ENCODE results near the gene RAB3B.
A peak's percentile ranks its signal among the peaks of the same experiment; 100 is the strongest.

The RAB3B gene

DNA sequence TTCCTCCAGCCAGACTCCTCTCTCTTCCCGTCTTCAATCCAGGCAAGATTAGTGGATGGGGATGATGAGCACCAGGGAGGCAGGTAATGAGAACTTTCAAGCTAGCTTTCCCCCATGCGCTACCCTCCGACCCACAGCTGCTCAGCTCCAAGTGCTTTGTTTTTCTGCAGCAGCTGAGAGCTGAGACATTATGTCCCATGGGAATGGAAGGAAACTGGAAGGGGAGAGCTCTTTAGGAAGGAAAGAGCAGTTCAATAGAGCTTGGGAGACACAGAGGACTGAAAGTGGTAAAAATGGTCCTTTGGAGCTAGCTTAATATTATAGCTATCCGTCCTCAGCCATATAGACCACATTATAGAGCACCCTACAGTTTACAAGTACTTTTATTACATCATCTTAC lies 39.8 kb downstream of the RAB3B start:
- TF ChIP-seq, protein P1, sequence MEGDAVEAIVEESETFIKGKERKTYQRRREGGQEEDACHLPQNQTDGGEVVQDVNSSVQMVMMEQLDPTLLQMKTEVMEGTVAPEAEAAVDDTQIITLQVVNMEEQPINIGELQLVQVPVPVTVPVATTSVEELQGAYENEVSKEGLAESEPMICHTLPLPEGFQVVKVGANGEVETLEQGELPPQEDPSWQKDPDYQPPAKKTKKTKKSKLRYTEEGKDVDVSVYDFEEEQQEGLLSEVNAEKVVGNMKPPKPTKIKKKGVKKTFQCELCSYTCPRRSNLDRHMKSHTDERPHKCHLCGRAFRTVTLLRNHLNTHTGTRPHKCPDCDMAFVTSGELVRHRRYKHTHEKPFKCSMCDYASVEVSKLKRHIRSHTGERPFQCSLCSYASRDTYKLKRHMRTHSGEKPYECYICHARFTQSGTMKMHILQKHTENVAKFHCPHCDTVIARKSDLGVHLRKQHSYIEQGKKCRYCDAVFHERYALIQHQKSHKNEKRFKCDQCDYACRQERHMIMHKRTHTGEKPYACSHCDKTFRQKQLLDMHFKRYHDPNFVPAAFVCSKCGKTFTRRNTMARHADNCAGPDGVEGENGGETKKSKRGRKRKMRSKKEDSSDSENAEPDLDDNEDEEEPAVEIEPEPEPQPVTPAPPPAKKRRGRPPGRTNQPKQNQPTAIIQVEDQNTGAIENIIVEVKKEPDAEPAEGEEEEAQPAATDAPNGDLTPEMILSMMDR (conservative IDR thresholded peaks at IDR 0.05) = no peak
- H3K27ac ChIP-seq = peak overlapping the region; percentile 96

DNA sequence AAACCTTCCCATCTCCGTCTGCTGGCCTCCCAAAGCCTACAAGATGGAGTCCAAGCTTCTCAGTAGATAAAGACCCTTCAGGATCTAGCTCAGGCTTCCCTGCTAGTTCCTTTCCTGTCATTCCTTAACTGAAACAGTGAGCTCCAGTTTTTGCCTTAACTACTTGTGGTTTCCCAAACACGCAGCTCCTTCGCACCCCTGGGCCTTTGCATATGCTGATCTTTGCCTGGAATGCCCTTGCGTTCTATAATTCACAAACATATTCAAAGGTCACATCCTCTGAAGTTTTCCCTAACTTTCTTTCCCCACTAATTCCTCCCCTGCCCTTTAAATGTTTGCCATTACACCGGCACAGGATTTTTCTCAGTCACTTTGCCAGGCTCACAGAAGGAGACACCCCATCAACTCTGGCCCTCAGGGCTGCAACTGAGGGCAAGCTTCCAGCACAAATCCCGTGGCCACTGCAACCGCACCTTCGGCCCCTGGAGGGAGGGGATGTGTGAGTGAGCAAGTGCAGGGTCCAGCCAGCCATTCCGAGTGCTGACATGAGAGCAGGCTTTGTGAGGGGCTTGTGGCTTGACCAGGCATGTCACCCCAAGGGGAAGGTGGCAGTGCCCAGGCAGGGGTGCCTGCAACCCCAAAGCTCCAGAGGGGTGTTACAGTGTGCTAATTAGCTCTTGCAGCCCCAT lies 41.3 kb downstream of the RAB3B start:
- H3K27ac ChIP-seq = peak overlapping the region; percentile 96

DNA sequence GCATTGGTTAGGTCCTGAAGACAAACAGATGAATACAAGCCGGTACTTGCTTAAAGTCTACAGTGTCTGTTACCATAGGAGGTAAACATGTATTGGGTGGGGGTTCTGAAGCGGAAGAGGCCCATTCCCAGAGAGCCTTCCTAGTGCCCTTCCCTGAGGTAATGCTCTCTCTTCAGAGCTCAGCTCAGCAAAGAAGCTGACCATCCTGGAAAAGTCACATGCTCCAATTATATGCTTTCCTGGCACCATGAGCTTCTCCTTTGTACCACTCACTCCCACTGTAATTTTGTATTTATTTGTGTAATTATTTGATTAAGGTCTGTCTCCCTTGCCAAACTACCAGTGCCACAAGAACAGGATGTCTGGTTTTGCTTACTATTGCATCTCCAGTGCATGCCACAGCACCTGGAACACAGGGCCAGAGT lies 42.0 kb downstream of the RAB3B start:
- TF ChIP-seq, protein P1 (conservative IDR thresholded peaks at IDR 0.05) = no peak
- H3K27ac ChIP-seq = peak overlapping the region; percentile 96

More for the DNA sequence above, 41.3 kb downstream of the RAB3B start:
- TF ChIP-seq, protein P1 (conservative IDR thresholded peaks at IDR 0.05) = no peak

DNA sequence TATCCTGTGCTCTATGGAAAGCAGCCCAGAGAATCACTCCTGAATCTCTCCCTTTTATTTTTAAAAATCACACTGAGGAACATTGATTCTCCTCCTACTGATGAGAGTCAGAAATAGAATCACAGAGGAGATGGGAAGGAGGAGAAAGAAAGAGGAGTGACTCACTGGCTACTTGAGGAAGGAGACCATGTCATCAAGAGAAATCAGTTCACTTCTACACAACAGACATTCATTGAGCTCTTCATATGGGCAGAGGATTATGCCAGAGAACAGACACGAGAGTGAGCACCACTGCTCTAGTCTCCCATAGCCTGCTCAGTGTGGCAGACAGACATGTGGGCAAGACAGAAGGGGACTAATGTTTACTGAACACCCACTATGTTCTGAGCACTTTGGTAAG lies 44.2 kb downstream of the RAB3B start:
- H3K27ac ChIP-seq = peak overlapping the region; percentile 96
- TF ChIP-seq, protein P1 (conservative IDR thresholded peaks at IDR 0.05) = no peak

DNA sequence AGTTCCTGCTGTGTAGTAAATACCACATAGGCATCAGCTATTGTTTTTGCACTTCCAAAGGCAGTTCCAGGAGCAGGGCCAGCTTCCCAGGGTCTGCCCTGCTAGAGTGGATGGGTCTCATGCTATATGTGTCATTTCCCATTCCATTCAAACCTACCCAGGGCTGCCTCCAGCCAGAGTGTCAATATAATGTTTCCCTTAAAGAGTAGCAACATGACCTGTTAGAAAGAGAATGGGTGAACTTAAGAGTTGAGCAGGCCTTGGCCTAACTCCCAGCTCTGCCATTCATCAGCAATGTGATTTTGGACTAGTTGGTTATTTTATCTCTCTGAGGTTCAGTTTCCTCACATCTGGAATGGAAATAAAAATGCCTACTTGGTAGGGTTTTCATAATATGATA lies 44.9 kb downstream of the RAB3B start:
- TF ChIP-seq, protein P1 (conservative IDR thresholded peaks at IDR 0.05) = no peak
- H3K27ac ChIP-seq = peak overlapping the region; percentile 96

DNA sequence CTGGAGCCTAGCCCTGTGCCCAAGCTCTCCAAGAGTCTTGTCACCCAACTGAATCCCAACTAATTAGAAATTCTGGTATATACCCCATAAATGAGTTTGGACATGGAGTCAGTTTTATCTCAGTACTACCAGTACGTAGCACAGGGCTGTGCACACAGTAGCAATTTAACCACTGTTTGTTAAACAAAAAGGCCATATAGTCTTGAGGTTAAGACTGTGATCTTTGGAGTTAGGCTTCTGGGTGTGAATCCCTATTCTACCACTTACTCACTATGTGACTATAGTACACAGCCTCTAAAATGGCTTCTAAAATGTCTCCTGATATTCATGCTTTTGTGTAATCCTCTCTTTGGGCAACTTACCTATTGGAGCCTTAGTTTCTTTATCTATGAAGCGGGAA lies 48.2 kb downstream of the RAB3B start:
- TF ChIP-seq, protein P1 (conservative IDR thresholded peaks at IDR 0.05) = no peak

DNA sequence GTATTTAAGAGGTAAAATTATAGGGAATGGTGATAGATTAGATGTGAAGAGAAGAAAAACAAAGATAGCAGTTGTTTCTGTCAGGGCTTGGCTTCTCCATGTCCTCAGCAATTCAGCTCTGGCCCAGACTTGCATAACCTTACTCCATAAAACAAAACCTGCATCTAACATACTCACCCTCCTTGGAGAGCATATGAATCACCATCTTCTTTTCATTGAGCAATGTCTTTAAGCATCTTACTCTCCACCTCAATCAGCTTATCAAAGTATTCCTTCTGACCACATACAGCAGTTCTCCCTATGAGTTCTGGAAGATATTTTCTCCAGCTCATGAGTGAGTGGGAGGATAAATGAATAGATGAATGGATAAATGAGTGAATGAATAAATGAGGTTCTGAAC lies 49.0 kb downstream of the RAB3B start:
- TF ChIP-seq, protein P1 (conservative IDR thresholded peaks at IDR 0.05) = no peak
- H3K27ac ChIP-seq = no peak overlapping the region

More for the DNA sequence above, 48.2 kb downstream of the RAB3B start:
- no peak overlapping the region for H3K27ac ChIP-seq

Data from VCaP (cell line).